WTC11 (cell line): ENCODE results near the gene DEXI. TPM values are rescaled to one million over a fixed set of nuclear protein-coding genes. Genes with fewer than 3 reads are reported as not detected.
"Not testable (repeated sequence)": the region's sequence is repeated elsewhere in the genome, so short reads cannot be mapped to it uniquely, and the experiment has no call there.

Experiments used
- ATAC-seq: fragments of 200-7000 bp; cut with Tn5 transposase; 2 replicates; pipeline ENCODE4 v1.10.0; 2021; ENCODE audit warnings: mild to moderate bottlenecking, moderate library complexity
- CTCF ChIA-PET: fragments of 300-600 bp; sonication (Branson Sonifier 250); formaldehyde crosslinking; loops from one replicate; lab custom pipeline; 2021; ENCODE audit warnings: antibody characterized with exemption; lab: Charles Lee
- POLR2A ChIA-PET: fragments of 350-600 bp; sonication (Branson Sonifier 250); formaldehyde crosslinking; loops from one replicate; lab custom pipeline; 2021; ENCODE audit warnings: antibody characterized with exemption; lab: Charles Lee
- DNase-seq: peaks from one replicate; pipeline ENCODE4 v3.0.0; 2021; ENCODE audit warnings: low spot score
- H3K27ac Mint-ChIP-seq: 2 replicates; pipeline ENCODE4 v1.8.0; 2021; ENCODE audit warnings: mixed read lengths
- H3K27me3 Mint-ChIP-seq: 2 replicates; pipeline ENCODE4 v1.8.0; 2021; ENCODE audit warnings: low read depth, mild to moderate bottlenecking, moderate library complexity, mixed read lengths
- H3K36me3 Mint-ChIP-seq: 2 replicates; pipeline ENCODE4 v1.8.0; 2021; ENCODE audit warnings: mixed read lengths
- H3K4me1 Mint-ChIP-seq: 2 replicates; pipeline ENCODE4 v1.8.0; 2022; ENCODE audit warnings: mixed read lengths
- H3K4me3 Mint-ChIP-seq: 2 replicates; pipeline ENCODE4 v1.8.0; 2021; ENCODE audit warnings: mild to moderate bottlenecking, moderate library complexity, mixed read lengths
- H3K9me3 Mint-ChIP-seq: 2 replicates; pipeline ENCODE4 v1.8.0; 2021; ENCODE audit warnings: mixed read lengths
- CREM ChIP-seq: sonication (generic); formaldehyde crosslinking; IDR thresholded peaks from 2 replicates; pipeline ENCODE4 v1.8.1; 2022; ENCODE audit warnings: mild to moderate bottlenecking, missing genetic modification reagents, moderate library complexity
- ESRRA ChIP-seq: sonication (generic); formaldehyde crosslinking; IDR thresholded peaks from 2 replicates; pipeline ENCODE4 v1.8.1; 2022; ENCODE audit warnings: mild to moderate bottlenecking, missing genetic modification reagents, borderline replicate concordance
- FOXJ3 ChIP-seq: sonication (generic); formaldehyde crosslinking; IDR thresholded peaks from 2 replicates; pipeline ENCODE4 v1.9.0; 2021; ENCODE audit warnings: missing genetic modification reagents, mild to moderate bottlenecking, borderline replicate concordance
- FOXK1 ChIP-seq: sonication (generic); formaldehyde crosslinking; IDR thresholded peaks from 2 replicates; pipeline ENCODE4 v1.8.0; 2022; ENCODE audit warnings: mild to moderate bottlenecking, moderate library complexity, missing genetic modification reagents
- FOXP1 ChIP-seq: sonication (generic); formaldehyde crosslinking; IDR thresholded peaks from 2 replicates; pipeline ENCODE4 v1.8.0; 2022; ENCODE audit warnings: missing genetic modification reagents, mild to moderate bottlenecking, moderate library complexity, borderline replicate concordance
- MYBL2 ChIP-seq: sonication (generic); formaldehyde crosslinking; IDR thresholded peaks from 2 replicates; pipeline ENCODE4 v1.8.1; 2023; ENCODE audit warnings: mild to moderate bottlenecking, moderate library complexity, missing genetic modification reagents
- RORB ChIP-seq: fragments of 250-450 bp; sonication (Bioruptor Pico); IDR thresholded peaks from 2 replicates; pipeline ENCODE4 v1.9.0; 2021; ENCODE audit warnings: mild to moderate bottlenecking
- TEAD1 ChIP-seq: sonication (generic); formaldehyde crosslinking; IDR thresholded peaks from 2 replicates; pipeline ENCODE4 v1.8.0; 2022; ENCODE audit warnings: mild to moderate bottlenecking, missing genetic modification reagents
- TP53 ChIP-seq: sonication (generic); formaldehyde crosslinking; IDR thresholded peaks from 2 replicates; pipeline ENCODE4 v1.8.1; 2023; ENCODE audit warnings: mild to moderate bottlenecking, missing genetic modification reagents
- ZNF121 ChIP-seq: sonication (generic); formaldehyde crosslinking; IDR thresholded peaks from 2 replicates; pipeline ENCODE4 v1.8.0; 2023; ENCODE audit warnings: missing genetic modification reagents
- ZNF219 ChIP-seq: sonication (generic); formaldehyde crosslinking; IDR thresholded peaks from 2 replicates; pipeline ENCODE4 v1.8.0; 2023; ENCODE audit warnings: missing genetic modification reagents, mild to moderate bottlenecking, borderline replicate concordance
- ZNF263 ChIP-seq: sonication (generic); formaldehyde crosslinking; IDR thresholded peaks from 2 replicates; pipeline ENCODE4 v1.8.1; 2022; ENCODE audit warnings: low read depth, mild to moderate bottlenecking, moderate library complexity, missing genetic modification reagents
- ZNF396 ChIP-seq: fragments of 250-450 bp; sonication (Bioruptor Pico); IDR thresholded peaks from 2 replicates; pipeline ENCODE4 v1.8.0; 2021; ENCODE audit warnings: mild to moderate bottlenecking, moderate library complexity, borderline replicate concordance
- total RNA-seq: library from RNA; stranded (reverse); gene quantifications from 3 replicates; pipeline ENCODE4 v1.2.3, GENCODE V29; 2021
- TF ChIP-seq, protein P1 (sequence below): sonication (generic); formaldehyde crosslinking; IDR thresholded peaks from 2 replicates; pipeline ENCODE4 v1.8.0; 2022; ENCODE audit warnings: missing genetic modification reagents
- TF ChIP-seq, protein P2 (sequence below): sonication (generic); formaldehyde crosslinking; IDR thresholded peaks from 2 replicates; pipeline ENCODE4 v1.8.0; 2023; ENCODE audit warnings: missing genetic modification reagents
- TF ChIP-seq, protein P3 (sequence below): sonication (generic); formaldehyde crosslinking; IDR thresholded peaks from 2 replicates; pipeline ENCODE4 v1.8.0; 2022; ENCODE audit warnings: mild to moderate bottlenecking, missing genetic modification reagents
- TF ChIP-seq, protein P4 (sequence below): sonication (generic); formaldehyde crosslinking; IDR thresholded peaks from 2 replicates; pipeline ENCODE4 v1.8.1; 2022; ENCODE audit warnings: low read depth, mild to moderate bottlenecking, moderate library complexity, missing genetic modification reagents, borderline replicate concordance
- TF ChIP-seq, protein P5 (sequence below): sonication (generic); formaldehyde crosslinking; IDR thresholded peaks from 2 replicates; pipeline ENCODE4 v1.8.1; 2022; ENCODE audit warnings: mild to moderate bottlenecking, moderate library complexity, missing genetic modification reagents
- TF ChIP-seq, protein P6 (sequence below): sonication (generic); formaldehyde crosslinking; IDR thresholded peaks from 2 replicates; pipeline ENCODE4 v1.8.1; 2023; ENCODE audit warnings: mild to moderate bottlenecking, missing genetic modification reagents, moderate library complexity
- TF ChIP-seq, protein P7 (sequence below): sonication (generic); formaldehyde crosslinking; IDR thresholded peaks from 2 replicates; pipeline ENCODE4 v1.8.1; 2022; ENCODE audit warnings: mild to moderate bottlenecking, missing genetic modification reagents, moderate library complexity, borderline replicate concordance

DEXI gene
- total RNA-seq, 1 experiment from 2014 or later, result 33.7 TPM

DNA sequence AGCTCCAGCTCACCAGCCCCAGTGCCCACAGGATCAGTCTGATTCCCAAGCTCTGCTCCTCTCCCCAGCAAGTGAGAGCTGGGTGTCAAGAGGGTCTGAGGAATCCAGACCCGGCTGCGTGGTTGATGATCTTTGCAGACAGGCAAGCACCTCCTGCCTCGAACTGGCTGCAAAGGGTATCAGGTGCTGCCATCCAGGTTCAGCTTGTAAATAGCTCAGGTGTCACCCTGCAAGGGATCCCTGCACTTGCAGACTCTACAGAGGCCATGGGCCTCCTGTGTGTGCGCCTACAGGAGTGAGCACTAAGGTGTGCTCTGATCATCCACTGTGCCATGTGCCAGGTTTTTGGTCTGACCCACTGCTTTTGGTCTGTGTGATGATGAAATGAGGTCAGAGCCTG lies 16.2 kb downstream of the DEXI start:
- POLR2A ChIA-PET, result interaction anchor here (0.8 kb wide), 1 partner anchor 19 kb away, joined by 4 read pairs; no protein-coding TSS in a partner anchor
- H3K27ac Mint-ChIP-seq, result no peak overlapping the region
- TF ChIP-seq, protein P1, sequence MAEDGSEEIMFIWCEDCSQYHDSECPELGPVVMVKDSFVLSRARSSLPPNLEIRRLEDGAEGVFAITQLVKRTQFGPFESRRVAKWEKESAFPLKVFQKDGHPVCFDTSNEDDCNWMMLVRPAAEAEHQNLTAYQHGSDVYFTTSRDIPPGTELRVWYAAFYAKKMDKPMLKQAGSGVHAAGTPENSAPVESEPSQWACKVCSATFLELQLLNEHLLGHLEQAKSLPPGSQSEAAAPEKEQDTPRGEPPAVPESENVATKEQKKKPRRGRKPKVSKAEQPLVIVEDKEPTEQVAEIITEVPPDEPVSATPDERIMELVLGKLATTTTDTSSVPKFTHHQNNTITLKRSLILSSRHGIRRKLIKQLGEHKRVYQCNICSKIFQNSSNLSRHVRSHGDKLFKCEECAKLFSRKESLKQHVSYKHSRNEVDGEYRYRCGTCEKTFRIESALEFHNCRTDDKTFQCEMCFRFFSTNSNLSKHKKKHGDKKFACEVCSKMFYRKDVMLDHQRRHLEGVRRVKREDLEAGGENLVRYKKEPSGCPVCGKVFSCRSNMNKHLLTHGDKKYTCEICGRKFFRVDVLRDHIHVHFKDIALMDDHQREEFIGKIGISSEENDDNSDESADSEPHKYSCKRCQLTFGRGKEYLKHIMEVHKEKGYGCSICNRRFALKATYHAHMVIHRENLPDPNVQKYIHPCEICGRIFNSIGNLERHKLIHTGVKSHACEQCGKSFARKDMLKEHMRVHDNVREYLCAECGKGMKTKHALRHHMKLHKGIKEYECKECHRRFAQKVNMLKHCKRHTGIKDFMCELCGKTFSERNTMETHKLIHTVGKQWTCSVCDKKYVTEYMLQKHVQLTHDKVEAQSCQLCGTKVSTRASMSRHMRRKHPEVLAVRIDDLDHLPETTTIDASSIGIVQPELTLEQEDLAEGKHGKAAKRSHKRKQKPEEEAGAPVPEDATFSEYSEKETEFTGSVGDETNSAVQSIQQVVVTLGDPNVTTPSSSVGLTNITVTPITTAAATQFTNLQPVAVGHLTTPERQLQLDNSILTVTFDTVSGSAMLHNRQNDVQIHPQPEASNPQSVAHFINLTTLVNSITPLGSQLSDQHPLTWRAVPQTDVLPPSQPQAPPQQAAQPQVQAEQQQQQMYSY (CRISPR knock-in tag), result peak; percentile 38; the same call in 1 of the 2 replicates
- TF ChIP-seq FOXJ3, result no peak
- TF ChIP-seq, all 79 proteins: peak for 1
- no peaks in the 10 kb centered on the region for H3K9me3 Mint-ChIP-seq
- H3K27me3 Mint-ChIP-seq, result no peaks in the 10 kb centered on the region; the same call in 1 of the 2 replicates
- ATAC-seq (no peak), DNase-seq (no peak)
- H3K4me1 Mint-ChIP-seq, result peaks cover 4% of the 10 kb centered on the region; the same call in 1 of the 2 replicates
- no peak overlapping the region for H3K4me3 Mint-ChIP-seq
- H3K36me3 Mint-ChIP-seq, result peaks cover 6% of the 10 kb centered on the region; the same call in 1 of the 2 replicates
- CTCF ChIA-PET, result no interaction called here

DNA sequence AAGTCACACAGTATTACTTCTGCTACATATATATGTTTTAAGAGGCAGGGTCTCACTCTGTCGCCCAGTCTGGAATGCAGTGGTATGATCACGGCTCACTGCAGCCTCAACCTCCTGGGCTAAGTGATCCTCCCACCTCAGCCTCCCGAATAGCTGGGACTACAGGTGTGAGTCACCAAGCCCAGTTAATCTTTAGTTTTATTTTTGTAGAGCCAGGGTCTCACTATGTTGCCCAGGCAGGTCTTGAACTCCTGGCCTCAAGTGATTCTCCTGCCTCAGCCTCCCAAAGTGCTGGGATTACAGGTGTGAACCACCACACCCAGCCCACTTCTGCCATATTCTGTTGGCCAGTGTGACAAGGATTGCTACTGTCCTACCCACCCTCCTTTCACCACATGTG lies 17.0 kb downstream of the DEXI start:
- POLR2A ChIA-PET, result interaction anchor here (0.8 kb wide), 1 partner anchor 18 kb away, joined by 4 read pairs; no protein-coding TSS in a partner anchor
- DNase-seq, result not testable (repeated sequence)
- peak; percentile 72; the same call in 1 of the 2 replicates for TF ChIP-seq ZNF121 (CRISPR knock-in tag)

DNA sequence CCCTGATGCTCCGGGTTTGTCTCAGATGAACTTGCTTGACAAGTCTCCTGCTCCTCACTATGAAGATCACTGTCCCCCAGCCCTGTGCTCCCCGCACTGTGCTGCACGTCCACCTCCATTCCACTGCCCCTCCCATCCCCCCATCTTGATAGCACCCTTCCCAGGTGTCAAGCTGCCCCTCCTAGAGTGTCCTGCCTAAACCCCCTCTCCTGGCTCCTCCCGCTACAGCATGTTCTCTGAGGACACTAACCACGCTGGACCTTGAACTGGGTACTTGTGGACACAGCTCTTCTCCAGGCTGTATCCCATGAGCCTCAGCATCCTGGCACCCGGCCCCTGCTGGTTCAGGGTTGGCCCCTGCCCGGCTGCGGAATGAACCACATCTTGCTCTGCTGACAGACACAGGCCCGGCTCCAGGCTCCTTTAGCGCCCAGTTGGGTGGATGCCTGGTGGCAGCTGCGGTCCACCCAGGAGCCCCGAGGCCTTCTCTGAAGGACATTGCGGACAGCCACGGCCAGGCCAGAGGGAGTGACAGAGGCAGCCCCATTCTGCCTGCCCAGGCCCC lies 18.5 kb downstream of the DEXI start:
- Mint-ChIP-seq H3K27ac (no peak overlapping the region), H3K4me3 (no peak overlapping the region), H3K9me3 (no peaks in the 10 kb centered on the region), H3K36me3 (peaks cover 6% of the 10 kb centered on the region; the same call in 1 of the 2 replicates), H3K4me1 (peaks cover 4% of the 10 kb centered on the region; the same call in 1 of the 2 replicates), H3K27me3 (no peaks in the 10 kb centered on the region; the same call in 1 of the 2 replicates)
- ChIA-PET CTCF (interaction anchor here (0.9 to 1.0 kb wide), 2 partner anchors 14 to 46 kb away, joined by 3 read pairs; no protein-coding TSS in a partner anchor), POLR2A (no interaction called here)
- DNase-seq (no peak), ATAC-seq (no peak)
- TF ChIP-seq FOXJ3 (no peak), TEAD1 (CRISPR knock-in tag) (no peak), CREM (CRISPR knock-in tag) (no peak), MYBL2 (CRISPR knock-in tag) (no peak), ESRRA (CRISPR knock-in tag) (no peak), ZNF263 (no peak), RORB (CRISPR knock-in tag) (no peak), TP53 (CRISPR knock-in tag) (no peak), FOXP1 (CRISPR knock-in tag) (no peak), ZNF396 (CRISPR knock-in tag) (no peak), FOXK1 (no peak), ZNF219 (CRISPR knock-in tag) (no peak)
- TF ChIP-seq, protein P2, sequence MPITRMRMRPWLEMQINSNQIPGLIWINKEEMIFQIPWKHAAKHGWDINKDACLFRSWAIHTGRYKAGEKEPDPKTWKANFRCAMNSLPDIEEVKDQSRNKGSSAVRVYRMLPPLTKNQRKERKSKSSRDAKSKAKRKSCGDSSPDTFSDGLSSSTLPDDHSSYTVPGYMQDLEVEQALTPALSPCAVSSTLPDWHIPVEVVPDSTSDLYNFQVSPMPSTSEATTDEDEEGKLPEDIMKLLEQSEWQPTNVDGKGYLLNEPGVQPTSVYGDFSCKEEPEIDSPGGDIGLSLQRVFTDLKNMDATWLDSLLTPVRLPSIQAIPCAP (CRISPR knock-in tag), result no peak
- TF ChIP-seq, protein P3, sequence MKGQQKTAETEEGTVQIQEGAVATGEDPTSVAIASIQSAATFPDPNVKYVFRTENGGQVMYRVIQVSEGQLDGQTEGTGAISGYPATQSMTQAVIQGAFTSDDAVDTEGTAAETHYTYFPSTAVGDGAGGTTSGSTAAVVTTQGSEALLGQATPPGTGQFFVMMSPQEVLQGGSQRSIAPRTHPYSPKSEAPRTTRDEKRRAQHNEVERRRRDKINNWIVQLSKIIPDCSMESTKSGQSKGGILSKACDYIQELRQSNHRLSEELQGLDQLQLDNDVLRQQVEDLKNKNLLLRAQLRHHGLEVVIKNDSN (CRISPR knock-in tag), result no peak
- TF ChIP-seq, protein P4, sequence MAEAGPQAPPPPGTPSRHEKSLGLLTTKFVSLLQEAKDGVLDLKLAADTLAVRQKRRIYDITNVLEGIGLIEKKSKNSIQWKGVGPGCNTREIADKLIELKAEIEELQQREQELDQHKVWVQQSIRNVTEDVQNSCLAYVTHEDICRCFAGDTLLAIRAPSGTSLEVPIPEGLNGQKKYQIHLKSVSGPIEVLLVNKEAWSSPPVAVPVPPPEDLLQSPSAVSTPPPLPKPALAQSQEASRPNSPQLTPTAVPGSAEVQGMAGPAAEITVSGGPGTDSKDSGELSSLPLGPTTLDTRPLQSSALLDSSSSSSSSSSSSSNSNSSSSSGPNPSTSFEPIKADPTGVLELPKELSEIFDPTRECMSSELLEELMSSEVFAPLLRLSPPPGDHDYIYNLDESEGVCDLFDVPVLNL (CRISPR knock-in tag), result no peak
- TF ChIP-seq, protein P5, sequence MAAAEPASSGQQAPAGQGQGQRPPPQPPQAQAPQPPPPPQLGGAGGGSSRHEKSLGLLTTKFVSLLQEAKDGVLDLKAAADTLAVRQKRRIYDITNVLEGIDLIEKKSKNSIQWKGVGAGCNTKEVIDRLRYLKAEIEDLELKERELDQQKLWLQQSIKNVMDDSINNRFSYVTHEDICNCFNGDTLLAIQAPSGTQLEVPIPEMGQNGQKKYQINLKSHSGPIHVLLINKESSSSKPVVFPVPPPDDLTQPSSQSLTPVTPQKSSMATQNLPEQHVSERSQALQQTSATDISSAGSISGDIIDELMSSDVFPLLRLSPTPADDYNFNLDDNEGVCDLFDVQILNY (CRISPR knock-in tag), result no peak
- TF ChIP-seq, protein P6, sequence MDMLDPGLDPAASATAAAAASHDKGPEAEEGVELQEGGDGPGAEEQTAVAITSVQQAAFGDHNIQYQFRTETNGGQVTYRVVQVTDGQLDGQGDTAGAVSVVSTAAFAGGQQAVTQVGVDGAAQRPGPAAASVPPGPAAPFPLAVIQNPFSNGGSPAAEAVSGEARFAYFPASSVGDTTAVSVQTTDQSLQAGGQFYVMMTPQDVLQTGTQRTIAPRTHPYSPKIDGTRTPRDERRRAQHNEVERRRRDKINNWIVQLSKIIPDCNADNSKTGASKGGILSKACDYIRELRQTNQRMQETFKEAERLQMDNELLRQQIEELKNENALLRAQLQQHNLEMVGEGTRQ (CRISPR knock-in tag), result no peak
- TF ChIP-seq, protein P7, sequence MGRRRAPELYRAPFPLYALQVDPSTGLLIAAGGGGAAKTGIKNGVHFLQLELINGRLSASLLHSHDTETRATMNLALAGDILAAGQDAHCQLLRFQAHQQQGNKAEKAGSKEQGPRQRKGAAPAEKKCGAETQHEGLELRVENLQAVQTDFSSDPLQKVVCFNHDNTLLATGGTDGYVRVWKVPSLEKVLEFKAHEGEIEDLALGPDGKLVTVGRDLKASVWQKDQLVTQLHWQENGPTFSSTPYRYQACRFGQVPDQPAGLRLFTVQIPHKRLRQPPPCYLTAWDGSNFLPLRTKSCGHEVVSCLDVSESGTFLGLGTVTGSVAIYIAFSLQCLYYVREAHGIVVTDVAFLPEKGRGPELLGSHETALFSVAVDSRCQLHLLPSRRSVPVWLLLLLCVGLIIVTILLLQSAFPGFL (CRISPR knock-in tag), result no peak

More for the DNA sequence above, 17.0 kb downstream of the DEXI start:
- ATAC-seq, H3K4me3 Mint-ChIP-seq, H3K27ac Mint-ChIP-seq, H3K36me3 Mint-ChIP-seq, H3K27me3 Mint-ChIP-seq, CTCF ChIA-PET, H3K9me3 Mint-ChIP-seq, H3K4me1 Mint-ChIP-seq: not testable (repeated sequence)
